Psoas muscle (tissue), 8 donors: Measurements from ENCODE around the gene CILP. TPM values are rescaled to one million over a fixed set of nuclear protein-coding genes. Genes with fewer than 3 reads are reported as not detected.

Experiments used
- ATAC-seq, 4 donors: fragments of 200-7000 bp; cut with Tn5 transposase; one replicate each; pipeline ENCODE4 v1.9.1; 2020; ENCODE audit warnings: moderate library complexity in 3 of 4, mild to moderate bottlenecking in 2 of 4
- DNase-seq, 2 donors: peaks; one replicate each; pipeline ENCODE4 v3.0.0-alpha.2; 2020
- H3K27ac ChIP-seq: fragments of 200-600 bp; one replicate; pipeline ENCODE4 v1.8.0; 2022
- H3K27me3 ChIP-seq, 3 donors: fragments of 200-600 bp in 1 of 3; one replicate each; pipeline versions ENCODE4 v1.6.1 to v1.8.0; 2013 to 2022; ENCODE audit warnings: low read length in 2 of 3, mild to moderate bottlenecking in 2 of 3, moderate library complexity in 1 of 3; ENCODE audit not compliant: insufficient read depth in 3 of 3
- H3K36me3 ChIP-seq, 2 donors: fragments of 200-600 bp in 1 of 2; one replicate each; pipeline versions ENCODE4 v1.6.1 to v1.8.0; 2013 to 2022; ENCODE audit warnings: low read depth in 1 of 2, mild to moderate bottlenecking in 1 of 2, moderate library complexity in 1 of 2; ENCODE audit not compliant: insufficient read depth in 1 of 2
- H3K4me1 ChIP-seq: fragments of 200-600 bp; one replicate; pipeline ENCODE4 v1.8.0; 2022
- H3K4me3 ChIP-seq: fragments of 200-600 bp; one replicate; pipeline ENCODE4 v1.8.0; 2022; ENCODE audit warnings: mild to moderate bottlenecking
- H3K9me3 ChIP-seq: fragments of 200-600 bp; one replicate; pipeline ENCODE4 v1.8.0; 2022
- WGBS, 3 donors: extraction: QIAGEN DNeasy Blood & Tissue Kit; methylation state at CpG; one replicate each; pipeline versions ENCODE4 v1.1.6 to v1.1.7; 2013; 5-methylcytosine and 5-hydroxymethylcytosine counted together
- intact Hi-C, 2 donors: fragments of 100-400 bp; cut with DNase I; formaldehyde crosslinking; loops; one replicate each; pipeline versions ENCODE4 v1.11.0 to v1.14.2; 2022
- polyA plus RNA-seq, 3 donors: library from polyadenylated mRNA; stranded (reverse); fragments of 200-250 nt; gene quantifications; one replicate each; pipeline ENCODE4 v1.2.3, GENCODE V29; 2013
- total RNA-seq, 4 donors: library from RNA; stranded (reverse); fragmentation: NEBNext Ultra II Directional in 2 of 4; extraction: Animal tissue kit (Norgen Biotek cat#: 25700) in 2 of 4; gene quantifications; one replicate each; pipeline versions ENCODE4 v1.2.1 to v1.2.4, GENCODE V29; 2021 to 2023
- TF ChIP-seq, protein P1 (sequence below): fragments of 200-600 bp; IDR thresholded peaks from one replicate; pipeline ENCODE4 v1.8.0; 2022; ENCODE audit warnings: antibody characterized with exemption
- donor health status: healthy with polysubstance abuse.
- donor health status: DM: no; HTN: no; CAD: no; lungs with moderate emphysema.
- donor health status: Bipolar disorder and iron deficiency.
- donor health status: healthy.
- donor health status: DM: yes; HTN: yes; CAD: no.
- donor health status: DM: no; HTN: no; CAD: no.
- donor health status: DM: no; HTN: no; CAD: no.
- donor health status: DM: yes; HTN: yes; CAD: no.

CILP gene
- total and polyA plus RNA-seq, 7 donors = 3.9 to 31.7 (median 7.3) TPM

DNA sequence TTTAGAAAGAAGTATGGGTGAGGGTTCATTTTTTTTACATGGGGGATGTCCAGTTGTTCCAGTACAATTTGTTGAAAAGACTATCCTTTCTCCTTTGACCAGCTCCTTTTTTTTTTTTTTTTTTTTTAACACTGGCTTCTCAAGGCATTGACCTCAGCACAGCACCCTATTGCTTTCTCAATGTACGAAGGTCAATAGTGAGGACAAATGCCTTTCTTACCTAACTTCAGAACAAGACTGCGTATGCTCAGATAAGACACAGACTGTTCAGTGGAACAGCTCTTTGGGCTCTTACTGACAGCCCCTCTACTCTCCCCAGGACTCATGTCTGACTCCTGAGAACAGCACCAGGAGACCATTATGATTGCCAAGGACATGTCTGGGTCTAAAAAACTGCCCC is 10.4 kb upstream of the CILP start:
- DNase-seq (no peak), ATAC-seq (no peak)
- Histone ChIP-seq H3K27me3 (no peaks in the 10 kb centered on the region), H3K36me3 (no peaks in the 10 kb centered on the region), H3K9me3 (no peaks in the 10 kb centered on the region), H3K4me3 (no peak overlapping the region), H3K27ac (no peak overlapping the region), H3K4me1 (no peaks in the 10 kb centered on the region)
- intact Hi-C loops = no loop called here
- 98 to 100% (median 98%) methylated on average over 2 of the region's 2 CpGs for WGBS, 3 donors
- TF ChIP-seq, protein P1, sequence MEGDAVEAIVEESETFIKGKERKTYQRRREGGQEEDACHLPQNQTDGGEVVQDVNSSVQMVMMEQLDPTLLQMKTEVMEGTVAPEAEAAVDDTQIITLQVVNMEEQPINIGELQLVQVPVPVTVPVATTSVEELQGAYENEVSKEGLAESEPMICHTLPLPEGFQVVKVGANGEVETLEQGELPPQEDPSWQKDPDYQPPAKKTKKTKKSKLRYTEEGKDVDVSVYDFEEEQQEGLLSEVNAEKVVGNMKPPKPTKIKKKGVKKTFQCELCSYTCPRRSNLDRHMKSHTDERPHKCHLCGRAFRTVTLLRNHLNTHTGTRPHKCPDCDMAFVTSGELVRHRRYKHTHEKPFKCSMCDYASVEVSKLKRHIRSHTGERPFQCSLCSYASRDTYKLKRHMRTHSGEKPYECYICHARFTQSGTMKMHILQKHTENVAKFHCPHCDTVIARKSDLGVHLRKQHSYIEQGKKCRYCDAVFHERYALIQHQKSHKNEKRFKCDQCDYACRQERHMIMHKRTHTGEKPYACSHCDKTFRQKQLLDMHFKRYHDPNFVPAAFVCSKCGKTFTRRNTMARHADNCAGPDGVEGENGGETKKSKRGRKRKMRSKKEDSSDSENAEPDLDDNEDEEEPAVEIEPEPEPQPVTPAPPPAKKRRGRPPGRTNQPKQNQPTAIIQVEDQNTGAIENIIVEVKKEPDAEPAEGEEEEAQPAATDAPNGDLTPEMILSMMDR = no peak

DNA sequence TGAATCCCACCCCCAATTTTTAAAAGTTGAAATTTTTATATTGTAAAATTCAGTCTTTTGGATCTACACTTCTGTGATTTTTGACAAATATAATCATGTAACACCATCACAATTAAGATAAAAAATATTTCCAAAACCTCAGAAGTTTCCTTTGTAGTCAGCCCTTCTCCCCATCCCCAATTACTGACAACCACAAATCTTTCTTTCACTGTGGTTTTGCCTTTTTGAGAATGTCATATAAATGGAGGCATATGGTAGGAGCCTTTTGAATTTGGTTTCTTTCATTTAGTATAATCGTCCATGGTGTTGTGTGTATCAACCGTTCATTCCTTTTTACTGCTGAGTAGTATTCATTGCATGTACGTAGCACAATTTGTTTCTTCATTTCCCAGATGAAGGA is 7.9 kb upstream of the CILP start:
- no peak overlapping the region for H3K4me3 ChIP-seq
- intact Hi-C loops = no loop called here
- no peak overlapping the region for H3K27ac ChIP-seq
- no peaks in the 10 kb centered on the region for H3K36me3 ChIP-seq
- ATAC-seq = no peak
- no peaks in the 10 kb centered on the region for H3K4me1 ChIP-seq
- WGBS, 3 donors = 88 to 94% (median 93%) methylated on average over 3 of the region's 3 CpGs
- H3K27me3 ChIP-seq = no peaks in the 10 kb centered on the region
- TF ChIP-seq, protein P1 = no peak
- no peaks in the 10 kb centered on the region for H3K9me3 ChIP-seq
- no peak for DNase-seq

DNA sequence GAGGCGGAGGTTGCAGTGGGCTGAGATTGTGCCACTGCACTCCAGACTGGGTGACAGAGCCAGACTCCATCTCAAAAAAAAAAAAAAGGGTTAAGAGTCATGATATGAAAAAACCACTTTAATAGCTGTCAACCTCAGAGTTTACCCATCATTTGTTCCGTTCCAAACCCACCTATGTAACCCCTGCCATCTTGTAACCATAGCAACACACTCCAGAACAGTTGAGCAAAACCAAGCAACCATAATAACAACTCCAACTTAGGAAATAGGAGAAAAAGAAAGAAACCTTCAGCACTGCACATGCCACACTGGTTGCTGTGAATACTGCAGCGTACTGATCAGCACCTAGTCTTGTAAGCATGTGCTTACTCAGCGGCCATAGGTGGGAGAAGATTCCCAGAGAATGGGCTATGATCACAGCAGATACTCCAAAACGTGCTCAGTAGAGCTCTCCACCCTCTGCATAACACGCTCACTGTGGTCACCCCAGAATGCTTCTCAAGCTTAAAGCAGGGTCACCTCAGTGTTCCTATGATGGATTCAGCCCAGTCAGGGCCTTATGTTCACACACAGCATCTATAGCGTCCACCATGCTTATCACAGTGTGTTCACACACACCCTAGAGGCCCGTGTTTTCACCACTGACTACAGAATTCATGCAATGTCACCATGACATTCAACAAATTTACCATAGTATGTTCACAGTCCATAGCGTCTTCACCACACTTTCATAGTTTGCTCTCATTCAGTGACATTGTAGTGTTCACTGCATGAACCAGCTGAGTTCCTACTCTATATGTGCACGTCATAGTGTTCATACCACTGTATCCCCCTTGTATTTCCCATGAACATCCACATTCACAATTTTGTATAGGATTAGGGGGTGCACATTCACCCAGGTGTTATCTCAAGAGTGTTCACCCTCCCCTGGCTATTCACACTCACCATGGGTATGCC is 6.5 kb upstream of the CILP start:
- intact Hi-C loops = no loop called here
- Histone ChIP-seq H3K9me3 (no peaks in the 10 kb centered on the region), H3K4me1 (no peaks in the 10 kb centered on the region), H3K4me3 (no peak overlapping the region), H3K27ac (no peak overlapping the region), H3K36me3 (no peaks in the 10 kb centered on the region), H3K27me3 (no peaks in the 10 kb centered on the region)
- ATAC-seq (no peak), DNase-seq (no peak)
- TF ChIP-seq, protein P1 = no peak
- 82 to 83% (median 83%) methylated on average over 10 of the region's 10 CpGs for WGBS, 3 donors

DNA sequence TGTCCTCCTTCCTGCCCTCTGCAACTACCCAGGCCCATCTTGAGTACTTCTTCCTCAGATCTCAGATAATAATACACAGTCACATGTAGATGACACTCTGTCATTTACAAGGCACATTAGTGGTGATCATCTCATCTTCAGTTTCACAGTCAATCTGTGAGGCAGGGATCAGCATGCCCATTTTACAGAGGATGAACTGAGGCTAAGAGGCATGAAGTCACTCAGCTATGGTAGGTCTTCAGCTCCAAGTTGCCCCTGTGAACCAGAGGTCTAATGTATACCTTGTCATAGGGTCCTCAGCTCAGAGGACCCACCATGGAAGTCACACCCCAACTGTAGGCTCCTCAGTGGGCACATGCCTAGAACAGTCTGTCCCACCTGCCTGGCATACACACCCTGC is 4.2 kb upstream of the CILP start:
- no peaks in the 10 kb centered on the region for H3K27me3 ChIP-seq
- H3K36me3 ChIP-seq = no peaks in the 10 kb centered on the region
- no peak overlapping the region for H3K4me3 ChIP-seq
- TF ChIP-seq, protein P1 = no peak
- H3K4me1 ChIP-seq = peaks cover 18% of the 10 kb centered on the region
- intact Hi-C loops = no loop called here
- no peak for DNase-seq
- H3K27ac ChIP-seq = no peak overlapping the region
- H3K9me3 ChIP-seq = no peaks in the 10 kb centered on the region
- no peak for ATAC-seq
